Psoas muscle (tissue), 8 donors: ENCODE results near the gene SIGLEC11. TPM values are rescaled to one million over a fixed set of nuclear protein-coding genes. Genes with fewer than 3 reads are reported as not detected.
A peak's percentile ranks its signal among the peaks of the same experiment; 100 is the strongest.

ENCODE experiments used
- ATAC-seq, 4 donors: fragments of 200-7000 bp; cut with Tn5 transposase; one replicate each; pipeline ENCODE4 v1.9.1; 2020; ENCODE audit warnings: moderate library complexity in 3 of 4, mild to moderate bottlenecking in 2 of 4
- DNase-seq, 2 donors: peaks; one replicate each; pipeline ENCODE4 v3.0.0-alpha.2; 2020
- H3K27ac ChIP-seq: fragments of 200-600 bp; one replicate; pipeline ENCODE4 v1.8.0; 2022
- H3K27me3 ChIP-seq, 3 donors: fragments of 200-600 bp in 1 of 3; one replicate each; pipeline versions ENCODE4 v1.6.1 to v1.8.0; 2013 to 2022; ENCODE audit warnings: low read length in 2 of 3, mild to moderate bottlenecking in 2 of 3, moderate library complexity in 1 of 3; ENCODE audit not compliant: insufficient read depth in 3 of 3
- H3K36me3 ChIP-seq, 2 donors: fragments of 200-600 bp in 1 of 2; one replicate each; pipeline versions ENCODE4 v1.6.1 to v1.8.0; 2013 to 2022; ENCODE audit warnings: low read depth in 1 of 2, mild to moderate bottlenecking in 1 of 2, moderate library complexity in 1 of 2; ENCODE audit not compliant: insufficient read depth in 1 of 2
- H3K4me1 ChIP-seq: fragments of 200-600 bp; one replicate; pipeline ENCODE4 v1.8.0; 2022
- H3K4me3 ChIP-seq: fragments of 200-600 bp; one replicate; pipeline ENCODE4 v1.8.0; 2022; ENCODE audit warnings: mild to moderate bottlenecking
- H3K9me3 ChIP-seq: fragments of 200-600 bp; one replicate; pipeline ENCODE4 v1.8.0; 2022
- WGBS, 3 donors: extraction: QIAGEN DNeasy Blood & Tissue Kit; methylation state at CpG; one replicate each; pipeline versions ENCODE4 v1.1.6 to v1.1.7; 2013; 5-methylcytosine and 5-hydroxymethylcytosine counted together
- intact Hi-C, 2 donors: fragments of 100-400 bp; cut with DNase I; formaldehyde crosslinking; loops; one replicate each; pipeline versions ENCODE4 v1.11.0 to v1.14.2; 2022
- polyA plus RNA-seq, 3 donors: library from polyadenylated mRNA; stranded (reverse); fragments of 200-250 nt; gene quantifications; one replicate each; pipeline ENCODE4 v1.2.3, GENCODE V29; 2013
- total RNA-seq, 4 donors: library from RNA; stranded (reverse); fragmentation: NEBNext Ultra II Directional in 2 of 4; extraction: Animal tissue kit (Norgen Biotek cat#: 25700) in 2 of 4; gene quantifications; one replicate each; pipeline versions ENCODE4 v1.2.1 to v1.2.4, GENCODE V29; 2021 to 2023
- TF ChIP-seq, protein P1 (sequence below): fragments of 200-600 bp; IDR thresholded peaks from one replicate; pipeline ENCODE4 v1.8.0; 2022; ENCODE audit warnings: antibody characterized with exemption
- donor health status: healthy with polysubstance abuse.
- donor health status: DM: no; HTN: no; CAD: no; lungs with moderate emphysema.
- donor health status: Bipolar disorder and iron deficiency.
- donor health status: healthy.
- donor health status: DM: yes; HTN: yes; CAD: no.
- donor health status: DM: no; HTN: no; CAD: no.
- donor health status: DM: no; HTN: no; CAD: no.
- donor health status: DM: yes; HTN: yes; CAD: no.

The SIGLEC11 gene
- total and polyA plus RNA-seq, 7 donors: 0.13 to 0.38 (median 0.29) TPM; not detected in 1

DNA sequence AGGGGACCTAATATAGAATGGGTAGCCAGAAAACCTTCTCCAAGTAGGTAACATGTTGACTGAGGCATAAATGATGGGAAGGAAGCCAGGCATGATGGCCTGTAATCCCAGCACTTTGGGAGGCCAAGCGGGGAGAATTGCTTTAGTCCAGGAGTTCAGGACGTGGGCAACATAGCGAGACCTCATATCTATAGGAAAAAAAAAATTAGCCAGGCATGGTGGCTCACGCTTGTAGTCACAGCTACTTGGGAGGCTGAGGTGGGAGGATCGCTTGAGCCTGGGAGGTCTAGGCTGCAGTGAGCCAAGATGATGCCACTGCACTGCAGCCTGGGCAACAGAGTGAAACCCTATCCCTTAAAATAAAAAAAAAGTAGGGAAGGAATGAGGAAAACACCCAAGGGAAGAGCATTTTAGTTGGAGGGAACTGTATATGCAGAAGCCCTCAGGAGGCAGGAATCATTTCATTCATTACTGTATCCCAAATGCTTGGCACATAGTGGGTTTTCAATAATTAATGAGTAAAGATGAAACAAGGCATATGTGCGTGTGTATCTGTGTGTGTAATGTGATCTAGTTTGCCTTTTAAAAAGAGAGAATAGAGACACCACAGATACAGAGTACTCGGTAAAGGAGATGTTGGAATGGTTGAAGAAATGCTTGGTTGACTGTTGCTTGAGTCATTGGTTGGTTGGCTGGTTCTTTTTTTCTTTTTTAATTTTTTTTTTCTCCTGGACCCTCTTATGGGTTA, 29.5 kb downstream of the SIGLEC11 start:
- no peak overlapping the region for H3K4me3 ChIP-seq
- DNase-seq (no peak), ATAC-seq (no peak)
- 85 to 88% (median 86%) methylated on average over 7 of the region's 7 CpGs for WGBS, 3 donors
- H3K36me3 ChIP-seq: peaks cover 0 to 19% of the 10 kb centered on the region in 2 donors
- TF ChIP-seq, protein P1, sequence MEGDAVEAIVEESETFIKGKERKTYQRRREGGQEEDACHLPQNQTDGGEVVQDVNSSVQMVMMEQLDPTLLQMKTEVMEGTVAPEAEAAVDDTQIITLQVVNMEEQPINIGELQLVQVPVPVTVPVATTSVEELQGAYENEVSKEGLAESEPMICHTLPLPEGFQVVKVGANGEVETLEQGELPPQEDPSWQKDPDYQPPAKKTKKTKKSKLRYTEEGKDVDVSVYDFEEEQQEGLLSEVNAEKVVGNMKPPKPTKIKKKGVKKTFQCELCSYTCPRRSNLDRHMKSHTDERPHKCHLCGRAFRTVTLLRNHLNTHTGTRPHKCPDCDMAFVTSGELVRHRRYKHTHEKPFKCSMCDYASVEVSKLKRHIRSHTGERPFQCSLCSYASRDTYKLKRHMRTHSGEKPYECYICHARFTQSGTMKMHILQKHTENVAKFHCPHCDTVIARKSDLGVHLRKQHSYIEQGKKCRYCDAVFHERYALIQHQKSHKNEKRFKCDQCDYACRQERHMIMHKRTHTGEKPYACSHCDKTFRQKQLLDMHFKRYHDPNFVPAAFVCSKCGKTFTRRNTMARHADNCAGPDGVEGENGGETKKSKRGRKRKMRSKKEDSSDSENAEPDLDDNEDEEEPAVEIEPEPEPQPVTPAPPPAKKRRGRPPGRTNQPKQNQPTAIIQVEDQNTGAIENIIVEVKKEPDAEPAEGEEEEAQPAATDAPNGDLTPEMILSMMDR: no peak
- no peaks in the 10 kb centered on the region for H3K9me3 ChIP-seq
- no peaks in the 10 kb centered on the region for H3K27me3 ChIP-seq
- peaks cover 18% of the 10 kb centered on the region for H3K4me1 ChIP-seq
- intact Hi-C loops: loop anchor here in 1 of 2 donors (10.0 kb wide), 1 partner anchor 203 kb away; no protein-coding TSS in a partner anchor
- no peak overlapping the region for H3K27ac ChIP-seq

DNA sequence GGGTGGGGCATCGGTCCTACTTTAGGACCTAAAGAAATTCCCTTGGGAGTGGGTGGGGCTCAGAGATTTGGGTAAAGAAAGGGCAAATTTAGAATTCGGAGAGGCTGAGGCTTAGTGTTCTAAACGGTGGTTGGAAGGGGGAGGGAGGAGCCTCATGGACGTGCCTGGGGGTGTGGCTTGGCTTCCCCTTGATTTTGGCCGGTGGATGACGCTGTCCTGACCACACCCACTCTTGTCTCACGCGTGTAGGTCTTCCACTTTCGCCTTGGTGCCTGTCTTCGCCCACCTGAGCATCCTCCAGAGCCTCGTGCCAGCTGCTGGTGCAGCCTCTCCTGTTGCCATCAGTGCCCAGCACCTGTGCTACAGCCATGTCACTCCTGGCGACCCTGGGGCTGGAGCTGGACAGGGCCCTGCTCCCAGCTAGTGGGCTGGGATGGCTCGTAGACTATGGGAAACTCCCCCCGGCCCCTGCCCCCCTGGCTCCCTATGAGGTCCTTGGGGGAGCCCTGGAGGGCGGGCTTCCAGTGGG, 30.4 kb downstream of the SIGLEC11 start:
- Histone ChIP-seq H3K9me3 (no peaks in the 10 kb centered on the region), H3K4me3 (peak overlapping the region; percentile 98), H3K27me3 (no peaks in the 10 kb centered on the region), H3K27ac (peak overlapping the region; percentile 88), H3K4me1 (peaks cover 19% of the 10 kb centered on the region), H3K36me3 (peaks cover 0 to 28% of the 10 kb centered on the region in 2 donors)
- ATAC-seq (no peak), DNase-seq (peak; percentile 47 to 74)
- intact Hi-C loops: loop anchor here in 1 of 2 donors (10.0 kb wide), 1 partner anchor 204 kb away; no protein-coding TSS in a partner anchor
- TF ChIP-seq, protein P1: no peak
- 48 to 55% (median 54%) methylated on average over 15 of the region's 15 CpGs for WGBS, 3 donors

DNA sequence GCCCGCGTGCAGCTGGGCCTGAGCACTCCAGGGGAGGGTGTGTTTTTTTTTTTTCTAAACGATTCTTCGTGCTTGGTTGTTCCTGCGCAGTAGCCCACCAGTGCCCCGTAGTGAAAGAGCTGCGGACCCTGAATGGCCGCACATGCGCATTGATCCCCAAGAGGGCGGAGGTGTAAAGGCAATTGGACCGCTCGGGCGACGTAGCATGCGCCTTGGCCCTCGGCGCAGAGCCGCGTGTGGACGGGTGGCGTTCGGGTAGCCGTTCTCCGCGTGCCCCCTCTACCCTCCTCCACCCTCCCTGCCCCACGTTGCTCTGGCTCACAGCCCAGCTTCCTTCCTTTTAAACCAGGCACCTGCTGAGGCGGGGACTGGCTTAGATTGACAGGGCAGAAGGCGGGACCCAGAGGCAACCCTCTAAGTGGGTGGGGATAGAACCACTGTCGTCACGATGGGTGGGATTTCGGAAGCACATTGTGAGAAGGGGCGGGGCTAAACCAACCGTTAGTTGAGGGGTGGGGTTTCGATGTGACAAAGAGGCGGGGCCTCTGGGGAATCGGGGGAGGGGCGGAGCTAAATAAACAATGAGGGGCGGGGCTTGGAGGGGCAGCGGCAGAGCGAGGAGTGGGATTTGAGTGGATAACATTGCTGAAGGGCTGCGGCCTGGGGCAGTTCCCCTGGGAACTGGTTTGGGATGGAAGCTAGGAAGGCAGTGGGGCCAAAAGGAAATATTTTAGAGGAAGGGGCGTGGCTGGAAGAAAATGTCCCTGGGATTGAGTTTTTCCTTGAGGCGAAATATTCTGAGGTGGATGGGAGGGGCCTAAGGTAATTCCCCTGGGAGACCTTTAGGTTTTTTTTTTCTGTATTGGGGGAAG, 31.1 kb downstream of the SIGLEC11 start:
- no peaks in the 10 kb centered on the region for H3K9me3 ChIP-seq
- intact Hi-C loops: loop anchor here (5.0 to 10.0 kb wide), 2 partner anchors 38 to 205 kb away; no protein-coding TSS in a partner anchor
- peak overlapping the region; percentile 98 for H3K4me3 ChIP-seq
- peak overlapping the region; percentile 88 for H3K27ac ChIP-seq
- peak; percentile 92 to 95 for DNase-seq
- H3K27me3 ChIP-seq: no peaks in the 10 kb centered on the region
- TF ChIP-seq, protein P1: no peak
- ATAC-seq: peak; percentile 88 to 93 (median 92)
- peaks cover 0 to 35% of the 10 kb centered on the region in 2 donors for H3K36me3 ChIP-seq
- H3K4me1 ChIP-seq: peaks cover 25% of the 10 kb centered on the region
- WGBS, 3 donors: 2 to 4% (median 3%) methylated on average over 43 of the region's 43 CpGs

DNA sequence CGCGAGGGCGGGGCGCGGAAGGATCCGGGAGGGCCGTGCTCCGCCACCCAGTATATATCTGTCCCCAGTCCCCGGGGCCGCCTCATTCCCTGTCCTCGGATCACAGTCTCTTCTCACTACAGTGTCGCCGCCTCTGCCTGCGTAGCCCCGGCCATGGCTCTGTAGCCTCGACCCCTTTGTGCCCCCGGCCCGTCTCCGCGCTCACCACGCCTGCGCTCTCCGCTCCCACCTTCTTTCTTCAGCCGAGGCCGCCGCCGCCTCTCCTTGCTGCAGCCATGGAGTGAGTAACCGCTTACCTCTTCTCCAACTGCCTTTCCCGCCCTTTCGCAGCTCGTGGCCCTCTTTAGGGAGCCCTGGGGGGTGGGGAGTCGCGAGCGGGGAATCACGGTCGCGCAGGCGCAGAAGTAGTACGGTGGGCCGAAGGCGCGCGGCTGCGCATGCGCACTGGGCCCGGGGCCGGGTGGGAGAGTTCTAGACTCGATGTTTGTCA, 31.8 kb downstream of the SIGLEC11 start, which contains the start of the genes ATF5 and NUP62:
TSS of gene ATF5 (plus strand) at position 85 of the 490 bp plus-strand sequence. CDS start 1,646 bp downstream, outside the sequence.
TSS of gene NUP62 (minus strand) at position 384 of the 490 bp plus-strand sequence. CDS start 19,697 bp downstream, outside the sequence.
- Histone ChIP-seq H3K4me3 (peak within 1 kb of the TSS; percentile 98), H3K9me3 (no peaks in the 10 kb centered on the region), H3K4me1 (peaks cover 26% of the 10 kb centered on the region), H3K27ac (peak within 1 kb of the TSS; percentile 88), H3K27me3 (no peaks in the 10 kb centered on the region), H3K36me3 (peaks cover 0 to 37% of the 10 kb centered on the region in 2 donors)
- intact Hi-C loops: loop anchor here in 1 of 2 donors (5.0 kb wide), 1 partner anchor 37 kb away; no protein-coding TSS in a partner anchor
- peak; percentile 74 to 83 (median 78) for ATAC-seq
- WGBS, 3 donors: 0% methylated on average over 40 to 48 of the region's 48 CpGs
- TF ChIP-seq, protein P1: no peak
- DNase-seq: peak; percentile 92 to 95
